Thyroid gland (tissue), 4 donors: ENCODE data around the gene FAHD2A. TPM values are rescaled to one million over a fixed set of nuclear protein-coding genes. Genes with fewer than 3 reads are reported as not detected.

Experiments used
- DNase-seq, 2 donors: peaks; one replicate each; pipeline ENCODE4 v3.0.0-alpha.2; 2019
- H3K27ac ChIP-seq, 3 donors: fragments of 200-600 bp; sonication (generic); 1 replicate in 2 of 3; 2 replicates in 1 of 3; pipeline ENCODE4 v1.5.1; 2016 to 2019; ENCODE audit warnings: mild to moderate bottlenecking in 1 of 3, moderate library complexity in 1 of 3
- H3K27me3 ChIP-seq: fragments of 200-600 bp; sonication (generic); one replicate; pipeline ENCODE4 v1.5.1; 2019
- H3K36me3 ChIP-seq, 2 donors: fragments of 200-600 bp; sonication (generic); one replicate each; pipeline ENCODE4 v1.5.1; 2016 to 2019
- H3K4me1 ChIP-seq, 2 donors: fragments of 200-600 bp; sonication (generic); one replicate each; pipeline ENCODE4 v1.5.1; 2017 to 2019
- H3K4me3 ChIP-seq, 3 donors: fragments of 200-600 bp; sonication (generic); replicated peaks in 1 of 3; 1 replicate in 2 of 3; 2 replicates in 1 of 3; pipeline ENCODE4 v1.5.1; 2016; ENCODE audit warnings: mild to moderate bottlenecking in 1 of 3
- H3K9me3 ChIP-seq: fragments of 200-600 bp; sonication (generic); one replicate; pipeline ENCODE4 v1.5.1; 2017
- CTCF ChIP-seq, 6 experiments: fragments of 200-600 bp in 3 of 6; fragments of 450-650 bp in 3 of 6; sonication (generic) in 3 of 6; IDR thresholded peaks; one replicate each; pipeline ENCODE4 v1.5.1; 2016 to 2019; ENCODE audit warnings: antibody characterized with exemption in 6 of 6, mild to moderate bottlenecking in 2 of 6, inconsistent platforms in 1 of 6, moderate library complexity in 1 of 6
- POLR2A ChIP-seq, 2 donors: fragments of 450-650 bp; IDR thresholded peaks; one replicate each; pipeline ENCODE4 v1.6.1; 2017; ENCODE audit warnings: antibody characterized with exemption in 2 of 2, mild to moderate bottlenecking in 2 of 2, moderate library complexity in 1 of 2
- WGBS, 2 donors: methylation state at CpG; one replicate each; pipeline ENCODE4 v1.1.5; 2017; 5-methylcytosine and 5-hydroxymethylcytosine counted together
- intact Hi-C: fragments of 100-400 bp; cut with DNase I; formaldehyde crosslinking; loops from one replicate; pipeline ENCODE4 v1.15.1; 2023
- total RNA-seq, 4 donors: library from RNA; depleted of rRNA; stranded (reverse); fragments of >200 nt; gene quantifications; one replicate each; pipeline ENCODE4 v1.2.3, GENCODE V29; 2016

FAHD2A gene
- total RNA-seq, 4 donors from 2014 or later = 39.2 to 90.2 (median 59.3) TPM

- no peak for DNase-seq
- Histone ChIP-seq H3K4me3 (no peak overlapping the region), H3K27ac (no peak overlapping the region), H3K9me3 (no peaks in the 10 kb centered on the region), H3K4me1 (peaks cover 15 to 30% of the 10 kb centered on the region in 2 donors), H3K36me3 (peaks cover 0 to 16% of the 10 kb centered on the region in 2 donors), H3K27me3 (no peaks in the 10 kb centered on the region)
- WGBS, 2 donors = 90 to 98% methylated on average over 5 of the region's 5 CpGs
- intact Hi-C loops = no loop called here
- TF ChIP-seq POLR2A (IDR thresholded peaks at IDR 0.05) (no peak), CTCF (IDR thresholded peaks at IDR 0.05) (no peak)
These were observed 21.8 kb upstream of the FAHD2A start for GRCh38 chr2:95380731-95381130.

GRCh38 chr2:95381212-95382191 is 21.0 kb upstream of the FAHD2A start:
- Histone ChIP-seq H3K36me3 (peaks cover 0 to 10% of the 10 kb centered on the region in 2 donors), H3K9me3 (no peaks in the 10 kb centered on the region), H3K4me1 (peaks cover 15 to 31% of the 10 kb centered on the region in 2 donors), H3K27ac (no peak overlapping the region), H3K27me3 (no peaks in the 10 kb centered on the region), H3K4me3 (no peak overlapping the region)
- TF ChIP-seq CTCF (IDR thresholded peaks at IDR 0.05) (no peak), POLR2A (IDR thresholded peaks at IDR 0.05) (no peak)
- intact Hi-C loops = no loop called here
- 90% methylated on average over 20 to 22 of the region's 22 CpGs for WGBS, 2 donors
- DNase-seq = no peak

GRCh38 chr2:95382192-95382591 is 20.3 kb upstream of the FAHD2A start:
- Histone ChIP-seq H3K27me3 (no peaks in the 10 kb centered on the region), H3K27ac (peak overlapping the region in 1 of 3 donors; percentile 91), H3K36me3 (peaks cover 0 to 3% of the 10 kb centered on the region in 2 donors), H3K4me1 (peaks cover 15 to 31% of the 10 kb centered on the region in 2 donors), H3K9me3 (no peaks in the 10 kb centered on the region), H3K4me3 (no peak overlapping the region)
- intact Hi-C loops = no loop called here
- no peak for TF ChIP-seq POLR2A (IDR thresholded peaks at IDR 0.05)
- no peak for TF ChIP-seq CTCF (IDR thresholded peaks at IDR 0.05)
- no peak for DNase-seq
- WGBS, 2 donors = 95 to 96% methylated on average over 13 to 16 of the region's 20 CpGs

- no peaks in the 10 kb centered on the region for H3K36me3 ChIP-seq
- H3K4me3 ChIP-seq = no peak overlapping the region
- H3K9me3 ChIP-seq = no peaks in the 10 kb centered on the region
- peaks cover 15 to 31% of the 10 kb centered on the region in 2 donors for H3K4me1 ChIP-seq
- peak in 1 of 2 donors; percentile 29 for DNase-seq
- 85 to 90% methylated on average over 6 to 13 of the region's 14 CpGs for WGBS, 2 donors
- peak overlapping the region in 2 of 3 donors; percentile 46 to 91 for H3K27ac ChIP-seq
- intact Hi-C loops = no loop called here
- TF ChIP-seq CTCF (IDR thresholded peaks at IDR 0.05) (no peak), POLR2A (IDR thresholded peaks at IDR 0.05) (no peak)
- no peaks in the 10 kb centered on the region for H3K27me3 ChIP-seq
These were observed 19.5 kb upstream of the FAHD2A start for GRCh38 chr2:95382686-95383634.
